Measurements from ENCODE around the gene CD72.
"Not testable (repeated sequence)": the region's sequence is repeated elsewhere in the genome, so short reads cannot be mapped to it uniquely, and the experiment has no call there.

DNA sequence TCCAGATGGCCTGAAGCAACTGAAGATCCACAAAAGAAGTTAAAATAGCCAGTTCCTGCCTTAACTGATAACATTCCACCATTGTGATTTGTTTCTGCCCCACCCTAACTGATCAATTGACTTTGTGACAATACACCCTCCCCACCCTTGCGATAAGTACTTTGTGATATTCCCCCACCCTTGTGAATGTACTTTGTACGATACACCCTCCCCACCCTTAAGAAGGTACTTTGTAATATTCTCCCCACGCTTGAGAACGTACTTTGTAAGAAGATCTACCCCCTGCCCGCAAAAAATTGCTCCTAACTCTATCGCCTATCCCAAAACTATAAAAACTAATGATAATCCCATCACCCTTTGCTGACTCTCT, 18.6 kb upstream of the CD72 start:
- TF ChIP-seq, protein P1, sequence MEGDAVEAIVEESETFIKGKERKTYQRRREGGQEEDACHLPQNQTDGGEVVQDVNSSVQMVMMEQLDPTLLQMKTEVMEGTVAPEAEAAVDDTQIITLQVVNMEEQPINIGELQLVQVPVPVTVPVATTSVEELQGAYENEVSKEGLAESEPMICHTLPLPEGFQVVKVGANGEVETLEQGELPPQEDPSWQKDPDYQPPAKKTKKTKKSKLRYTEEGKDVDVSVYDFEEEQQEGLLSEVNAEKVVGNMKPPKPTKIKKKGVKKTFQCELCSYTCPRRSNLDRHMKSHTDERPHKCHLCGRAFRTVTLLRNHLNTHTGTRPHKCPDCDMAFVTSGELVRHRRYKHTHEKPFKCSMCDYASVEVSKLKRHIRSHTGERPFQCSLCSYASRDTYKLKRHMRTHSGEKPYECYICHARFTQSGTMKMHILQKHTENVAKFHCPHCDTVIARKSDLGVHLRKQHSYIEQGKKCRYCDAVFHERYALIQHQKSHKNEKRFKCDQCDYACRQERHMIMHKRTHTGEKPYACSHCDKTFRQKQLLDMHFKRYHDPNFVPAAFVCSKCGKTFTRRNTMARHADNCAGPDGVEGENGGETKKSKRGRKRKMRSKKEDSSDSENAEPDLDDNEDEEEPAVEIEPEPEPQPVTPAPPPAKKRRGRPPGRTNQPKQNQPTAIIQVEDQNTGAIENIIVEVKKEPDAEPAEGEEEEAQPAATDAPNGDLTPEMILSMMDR (IDR thresholded peaks at IDR 0.05): not testable (repeated sequence)
- not testable (repeated sequence) for TF ChIP-seq POLR2A (IDR thresholded peaks at IDR 0.05)

All from upper lobe of left lung (tissue), 4 donors.